Stimulated activated naive B cell treated with anti-CD40 and anti-IgM and Interleukin-4, amounts not matched to agents 10 μg/mL and 1 μg/mL and 100 μg/mL, for 72 hours (primary cell): ENCODE data around the gene LAMA5.

ENCODE experiments used
- ATAC-seq, 2 donors: fragments of 150-1000 bp; cut with Tn5 transposase; replicated peaks; 2 replicates each; pipeline ENCODE4 v1.10.0; 2021; ENCODE audit warnings: moderate library complexity in 1 of 2
- DNase-seq: peaks from one replicate; pipeline ENCODE4 v3.0.0; 2021
- H3K27ac Mint-ChIP-seq: one replicate; pipeline ENCODE4 v1.8.0; 2022; ENCODE audit warnings: mild to moderate bottlenecking, mixed read lengths
- H3K27me3 Mint-ChIP-seq, 2 donors: one replicate each; pipeline ENCODE4 v1.8.0; 2022; ENCODE audit warnings: mixed read lengths in 2 of 2
- H3K36me3 Mint-ChIP-seq, 2 donors: one replicate each; pipeline ENCODE4 v1.8.0; 2022; ENCODE audit warnings: mixed read lengths in 2 of 2, mild to moderate bottlenecking in 1 of 2
- H3K4me1 Mint-ChIP-seq, 2 donors: one replicate each; pipeline ENCODE4 v1.8.0; 2022; ENCODE audit warnings: mixed read lengths in 2 of 2, mild to moderate bottlenecking in 1 of 2
- H3K4me3 Mint-ChIP-seq, 2 donors: one replicate each; pipeline ENCODE4 v1.8.0; 2022; ENCODE audit warnings: mild to moderate bottlenecking in 2 of 2, mixed read lengths in 2 of 2, moderate library complexity in 1 of 2
- H3K9me3 Mint-ChIP-seq, 2 donors: one replicate each; pipeline ENCODE4 v1.8.0; 2022; ENCODE audit warnings: mixed read lengths in 2 of 2, mild to moderate bottlenecking in 1 of 2

Gene LAMA5

GRCh38 chr20:62325172-62325905 lies 41.8 kb downstream of the LAMA5 start:
- peaks cover 22 to 31% of the 10 kb centered on the region in 2 donors for H3K36me3 Mint-ChIP-seq
- no peak overlapping the region for H3K27ac Mint-ChIP-seq
- H3K27me3 Mint-ChIP-seq: no peaks in the 10 kb centered on the region

GRCh38 chr20:62323980-62324906 lies 42.9 kb downstream of the LAMA5 start:
- Mint-ChIP-seq H3K9me3 (peaks cover 0 to 3% of the 10 kb centered on the region in 2 donors), H3K27ac (no peak overlapping the region), H3K36me3 (peaks cover 22 to 28% of the 10 kb centered on the region in 2 donors), H3K4me1 (peaks cover 0 to 4% of the 10 kb centered on the region in 2 donors), H3K4me3 (no peak overlapping the region), H3K27me3 (no peaks in the 10 kb centered on the region)
- DNase-seq (no peak), ATAC-seq (no peak)

More at GRCh38 chr20:62325172-62325905, 41.8 kb downstream of the LAMA5 start:
- Mint-ChIP-seq H3K9me3 (peaks cover 0 to 3% of the 10 kb centered on the region in 2 donors), H3K4me1 (peaks cover 0 to 4% of the 10 kb centered on the region in 2 donors), H3K4me3 (no peak overlapping the region)
- no peak for DNase-seq
- ATAC-seq: no peak

GRCh38 chr20:62323146-62323979 lies 43.7 kb downstream of the LAMA5 start:
- ATAC-seq (no peak), DNase-seq (no peak)
- Mint-ChIP-seq H3K4me1 (peaks cover 0 to 4% of the 10 kb centered on the region in 2 donors), H3K36me3 (peaks cover 25 to 31% of the 10 kb centered on the region in 2 donors), H3K4me3 (no peak overlapping the region), H3K9me3 (peaks cover 0 to 3% of the 10 kb centered on the region in 2 donors), H3K27me3 (no peaks in the 10 kb centered on the region), H3K27ac (no peak overlapping the region)

- H3K27me3 Mint-ChIP-seq: no peaks in the 10 kb centered on the region
- H3K9me3 Mint-ChIP-seq: peaks cover 0 to 3% of the 10 kb centered on the region in 2 donors
- no peak overlapping the region for H3K4me3 Mint-ChIP-seq
- DNase-seq: no peak
- H3K27ac Mint-ChIP-seq: no peak overlapping the region
- peaks cover 2 to 4% of the 10 kb centered on the region in 2 donors for H3K4me1 Mint-ChIP-seq
- no peak for ATAC-seq
- H3K36me3 Mint-ChIP-seq: peaks cover 24 to 31% of the 10 kb centered on the region in 2 donors
These were observed 44.5 kb downstream of the LAMA5 start for GRCh38 chr20:62322492-62323041.

- no peak for ATAC-seq
- Mint-ChIP-seq H3K27ac (no peak overlapping the region), H3K36me3 (peaks cover 19 to 27% of the 10 kb centered on the region in 2 donors), H3K9me3 (peaks cover 0 to 3% of the 10 kb centered on the region in 2 donors), H3K27me3 (no peaks in the 10 kb centered on the region), H3K4me3 (no peak overlapping the region), H3K4me1 (peaks cover 5% of the 10 kb centered on the region in 2 donors)
- no peak for DNase-seq
These were observed 45.1 kb downstream of the LAMA5 start for GRCh38 chr20:62321975-62322374.

GRCh38 chr20:62321521-62321948 lies 45.6 kb downstream of the LAMA5 start:
- DNase-seq (no peak), ATAC-seq (peak in 1 of 2 donors; percentile 37)
- no peak overlapping the region for H3K4me3 Mint-ChIP-seq
- H3K9me3 Mint-ChIP-seq: peaks cover 0 to 3% of the 10 kb centered on the region in 2 donors
- no peak overlapping the region for H3K27ac Mint-ChIP-seq
- H3K36me3 Mint-ChIP-seq: peaks cover 22 to 28% of the 10 kb centered on the region in 2 donors
- peaks cover 5% of the 10 kb centered on the region in 2 donors for H3K4me1 Mint-ChIP-seq
- H3K27me3 Mint-ChIP-seq: no peaks in the 10 kb centered on the region

- Mint-ChIP-seq H3K27me3 (no peaks in the 10 kb centered on the region), H3K27ac (no peak overlapping the region), H3K4me3 (no peak overlapping the region), H3K4me1 (peaks cover 5% of the 10 kb centered on the region in 2 donors), H3K36me3 (peaks cover 24 to 28% of the 10 kb centered on the region in 2 donors), H3K9me3 (peaks cover 0 to 3% of the 10 kb centered on the region in 2 donors)
- DNase-seq: no peak
- ATAC-seq: peak in 1 of 2 donors; percentile 15
These were observed 46.3 kb downstream of the LAMA5 start for GRCh38 chr20:62320581-62321354.

GRCh38 chr20:62319346-62319909 lies 47.7 kb downstream of the LAMA5 start:
- Mint-ChIP-seq H3K36me3 (peaks cover 18 to 20% of the 10 kb centered on the region in 2 donors), H3K27me3 (no peaks in the 10 kb centered on the region), H3K4me1 (peaks cover 5% of the 10 kb centered on the region in 2 donors), H3K9me3 (peaks cover 0 to 3% of the 10 kb centered on the region in 2 donors), H3K27ac (no peak overlapping the region), H3K4me3 (no peak overlapping the region)
- ATAC-seq (peak in 1 of 2 donors; percentile 5), DNase-seq (no peak)

GRCh38 chr20:62318400-62319345 lies 48.4 kb downstream of the LAMA5 start:
- Mint-ChIP-seq H3K4me3 (no peak overlapping the region), H3K27ac (peak overlapping the region; percentile 34)
- DNase-seq: no peak

GRCh38 chr20:62317167-62317655 lies 49.9 kb downstream of the LAMA5 start:
- H3K4me1 Mint-ChIP-seq: peaks cover 5% of the 10 kb centered on the region in 2 donors
- H3K27me3 Mint-ChIP-seq: no peaks in the 10 kb centered on the region
- H3K9me3 Mint-ChIP-seq: peaks cover 0 to 3% of the 10 kb centered on the region in 2 donors
- no peak overlapping the region for H3K27ac Mint-ChIP-seq
- DNase-seq: no peak
- no peak overlapping the region for H3K4me3 Mint-ChIP-seq
- H3K36me3 Mint-ChIP-seq: peaks cover 15 to 17% of the 10 kb centered on the region in 2 donors
- no peak for ATAC-seq

More at GRCh38 chr20:62318400-62319345, 48.4 kb downstream of the LAMA5 start:
- Mint-ChIP-seq H3K9me3 (peaks cover 0 to 3% of the 10 kb centered on the region in 2 donors), H3K4me1 (peaks cover 5% of the 10 kb centered on the region in 2 donors), H3K27me3 (no peaks in the 10 kb centered on the region), H3K36me3 (peaks cover 15 to 17% of the 10 kb centered on the region in 2 donors)
- peak; percentile 53 to 54 for ATAC-seq

- peaks cover 15 to 17% of the 10 kb centered on the region in 2 donors for H3K36me3 Mint-ChIP-seq
- no peaks in the 10 kb centered on the region for H3K27me3 Mint-ChIP-seq
- H3K27ac Mint-ChIP-seq: no peak overlapping the region
These were observed 50.6 kb downstream of the LAMA5 start for GRCh38 chr20:62316331-62317166.

More at GRCh38 chr20:62316331-62317166, 50.6 kb downstream of the LAMA5 start:
- DNase-seq (no peak), ATAC-seq (no peak)
- peaks cover 5% of the 10 kb centered on the region in 2 donors for H3K4me1 Mint-ChIP-seq
- no peak overlapping the region for H3K4me3 Mint-ChIP-seq
- H3K9me3 Mint-ChIP-seq: peaks cover 0 to 3% of the 10 kb centered on the region in 2 donors
